GM18505 (cell line): Measurements from ENCODE around the gene MON1A.
"Not testable (repeated sequence)": the region's sequence is repeated elsewhere in the genome, so short reads cannot be mapped to it uniquely, and the experiment has no call there.

ENCODE experiments used
- ATAC-seq: cut with Tn5 transposase; IDR thresholded peaks from one replicate; pipeline ENCODE4 v1.9.1; 2021; ENCODE audit not compliant: unreplicated experiment
- POLR2A ChIP-seq: IDR thresholded peaks from 4 replicates; pipeline ENCODE4 v1.6.1; 2011; ENCODE audit warnings: borderline replicate concordance; ENCODE audit not compliant: insufficient read depth, insufficient read length; ENCODE audit errors: extremely low read depth

The MON1A gene

DNA sequence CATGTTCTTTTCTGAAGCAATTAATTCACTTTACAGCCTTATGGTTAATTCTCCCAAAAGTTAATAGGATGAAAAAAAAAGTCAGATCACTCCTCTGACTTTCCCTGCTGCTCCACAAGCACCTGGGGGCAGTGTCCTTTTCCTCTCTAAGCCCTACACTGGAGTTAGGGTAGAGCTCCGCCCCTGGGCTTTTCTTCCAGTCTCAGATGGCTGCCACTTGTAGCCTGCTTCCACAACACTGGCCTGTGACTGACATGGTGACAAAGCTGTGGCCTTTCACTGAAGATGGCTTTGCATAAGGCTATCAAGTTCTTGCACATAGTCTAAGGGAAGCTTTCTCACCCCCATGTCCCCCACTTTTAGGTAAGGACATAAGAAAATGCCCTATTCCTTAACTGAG, 1.3 kb upstream of the MON1A start:
- TF ChIP-seq POLR2A = no peak
- ATAC-seq = no peak

DNA sequence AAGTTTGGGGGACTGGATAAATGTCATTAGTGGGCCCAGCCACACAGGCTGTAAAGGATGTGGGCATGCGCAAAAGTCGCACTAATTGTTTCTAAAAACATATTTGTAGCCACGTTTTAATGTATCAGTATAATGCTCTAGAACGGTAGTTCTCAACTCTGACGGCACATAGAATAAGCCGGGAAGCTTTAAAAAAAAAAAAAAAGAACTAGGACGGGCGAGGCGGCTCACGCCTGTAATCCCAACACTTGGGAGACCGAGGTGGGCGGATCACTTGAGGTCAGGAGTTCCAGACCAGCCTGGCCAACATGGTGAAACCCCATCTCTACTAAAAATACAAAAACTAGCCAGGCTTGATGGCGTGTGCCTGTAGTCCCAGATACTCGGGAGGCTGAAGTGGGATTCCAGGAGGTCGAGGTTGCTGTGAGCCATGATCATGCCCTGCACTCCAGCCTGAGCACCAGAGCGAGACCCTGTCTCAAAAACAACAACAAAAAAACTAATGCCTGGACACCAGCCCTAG, 618 bp upstream of the MON1A start:
- TF ChIP-seq POLR2A = no peak
- ATAC-seq = no peak

DNA sequence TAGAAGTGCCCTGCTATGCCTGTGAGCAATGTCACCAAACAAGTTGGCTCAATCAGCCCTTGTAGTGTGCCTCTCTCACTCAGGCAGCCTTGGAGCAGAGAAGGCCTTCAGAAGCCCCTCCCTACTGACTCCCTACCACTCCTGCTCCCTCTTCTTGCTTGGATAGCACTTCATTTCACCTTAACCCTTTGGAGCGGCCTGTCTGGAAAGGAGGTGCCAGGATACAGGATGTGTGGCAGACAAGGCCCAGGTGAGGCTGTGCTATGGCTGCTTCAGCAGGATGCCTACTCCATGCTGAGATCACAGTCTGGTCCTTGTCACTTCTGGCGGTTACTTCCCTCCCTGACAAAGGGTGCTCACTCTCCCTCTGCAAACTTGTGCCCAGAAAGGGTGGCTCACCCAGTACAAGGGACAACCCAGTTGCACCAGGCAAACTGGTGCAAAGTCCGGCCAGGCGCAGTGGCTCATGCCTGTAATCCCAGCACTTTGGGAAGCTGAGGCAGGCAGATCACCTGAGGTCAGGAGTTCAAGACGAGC, 1.1 kb downstream of the MON1A start:
- TF ChIP-seq POLR2A = no peak
- ATAC-seq = no peak

DNA sequence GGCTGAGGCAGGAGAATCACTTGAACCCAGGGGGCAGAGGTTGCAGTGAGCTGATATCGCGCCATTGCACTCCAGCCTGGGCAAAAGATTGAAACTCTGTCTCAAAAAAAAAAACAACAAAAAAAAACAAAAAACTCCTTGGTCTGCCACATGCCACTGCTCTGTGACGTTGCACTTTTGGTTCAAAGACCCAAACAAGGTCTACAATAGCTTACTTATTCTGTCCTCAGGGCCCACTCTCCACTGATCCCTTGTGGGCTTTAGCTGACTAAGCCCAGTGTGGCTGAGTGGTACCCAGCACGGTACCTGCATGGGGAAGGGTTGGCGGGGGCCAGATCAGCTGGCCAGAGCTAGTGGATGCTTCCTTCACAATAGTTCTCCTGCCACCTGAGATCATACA, 1.8 kb downstream of the MON1A start:
- no peak for ATAC-seq
- no peak for TF ChIP-seq POLR2A

DNA sequence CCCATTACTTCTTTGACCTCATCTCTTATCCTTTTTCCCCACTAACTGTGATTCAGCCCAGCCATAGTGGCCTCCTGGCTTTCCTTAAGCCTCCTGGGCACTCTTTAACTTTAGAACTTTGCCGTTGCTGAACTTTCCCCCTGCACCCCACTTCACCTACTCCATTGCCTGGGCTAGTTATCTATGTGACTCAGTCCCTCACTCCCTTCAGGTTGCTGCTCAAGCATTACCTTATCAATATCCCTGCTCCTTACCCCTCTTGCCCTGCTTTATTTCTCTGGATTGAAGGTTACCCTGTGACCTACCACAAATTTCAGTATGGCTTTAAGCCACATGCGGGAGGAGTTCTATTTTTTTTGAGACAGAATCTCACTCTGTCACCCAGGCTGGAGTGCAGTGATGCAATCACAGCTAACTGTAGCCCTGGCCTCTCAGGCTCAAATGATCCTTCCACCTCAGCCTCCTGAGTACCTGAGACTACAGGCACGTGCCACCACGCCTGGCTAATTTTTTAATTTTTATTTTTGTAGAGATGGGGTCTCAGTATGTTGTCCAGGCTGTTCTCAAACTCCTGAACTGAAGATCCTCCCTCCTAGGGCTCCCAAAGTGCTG, 3.4 kb downstream of the MON1A start:
- no peak for TF ChIP-seq POLR2A
- ATAC-seq = no peak

DNA sequence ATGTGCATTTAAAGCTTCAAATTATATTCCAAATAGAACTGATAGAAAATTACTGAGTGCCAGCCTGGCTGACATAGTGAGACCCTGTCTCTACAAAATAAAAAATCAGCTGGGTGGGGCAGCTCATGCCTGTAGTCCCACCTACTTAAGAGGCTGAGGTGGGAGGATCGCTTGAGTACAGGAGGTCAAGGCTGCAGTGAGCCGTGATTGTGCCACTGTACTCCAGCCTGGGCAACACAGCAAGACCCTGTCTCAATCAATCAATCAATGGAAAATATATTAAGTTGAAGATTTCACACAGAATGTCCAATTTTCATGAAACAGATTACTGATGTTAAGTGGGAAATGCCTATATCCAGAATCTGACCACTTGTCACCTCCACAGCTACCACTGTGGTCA, 4.1 kb downstream of the MON1A start:
- ATAC-seq = no peak

DNA sequence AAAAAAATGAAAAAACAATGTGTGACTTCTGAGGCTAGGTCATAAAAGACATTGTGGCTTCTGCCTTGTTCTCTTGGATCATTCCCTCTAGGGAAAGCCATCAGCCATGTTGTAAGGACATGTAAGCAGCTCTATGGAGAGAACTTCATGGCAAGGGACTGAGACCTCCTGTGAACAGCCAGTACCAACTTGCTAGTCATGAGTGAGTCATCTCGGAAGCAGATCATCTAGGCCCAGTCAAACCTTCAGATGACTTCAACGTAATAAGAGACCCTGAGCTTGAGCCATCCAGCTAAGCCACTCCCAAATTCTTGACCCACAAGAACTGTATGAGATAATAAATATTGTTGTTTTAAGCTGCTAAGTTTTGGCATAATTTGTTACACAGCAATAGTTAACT, 4.9 kb downstream of the MON1A start:
- no peak for ATAC-seq
- no peak for TF ChIP-seq POLR2A

More for the DNA sequence above, 4.1 kb downstream of the MON1A start:
- TF ChIP-seq POLR2A = no peak

DNA sequence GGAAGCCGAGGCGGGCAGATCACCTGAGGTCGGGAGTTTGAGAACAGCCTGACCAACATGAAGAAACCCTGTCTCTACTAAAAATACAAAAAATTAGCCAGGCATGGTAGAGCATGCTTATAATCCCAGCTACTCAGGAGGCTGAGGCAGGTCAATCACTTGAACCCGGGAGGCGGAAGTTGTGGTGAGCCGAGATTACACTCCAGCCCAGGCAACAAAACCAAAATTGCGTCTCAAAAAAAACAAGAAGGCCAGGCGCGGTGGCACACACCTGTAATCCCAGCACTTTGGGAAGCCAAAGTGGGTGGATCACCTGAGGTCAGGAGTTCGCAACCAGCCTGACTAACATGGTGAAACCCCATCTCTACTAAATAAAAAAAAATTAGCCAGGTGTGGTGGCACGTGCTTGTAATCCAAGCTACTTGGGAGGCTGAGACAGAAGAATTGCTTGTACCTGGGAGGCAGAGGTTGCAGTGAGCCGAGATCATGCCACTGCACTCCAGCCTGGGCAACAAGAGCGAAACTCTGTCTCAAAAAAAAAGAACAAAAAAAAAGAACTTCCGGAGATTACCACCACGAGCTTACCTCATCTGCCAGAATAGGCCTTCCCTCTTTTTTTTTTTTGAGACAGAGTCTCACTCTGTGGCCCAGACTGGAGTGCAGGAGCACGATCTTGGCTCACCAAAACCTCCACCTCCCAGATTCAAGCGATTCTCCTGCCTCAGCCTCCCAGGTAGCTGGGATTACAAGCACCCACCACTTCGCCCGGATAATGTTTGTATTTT, 11.6 kb downstream of the MON1A start:
- ATAC-seq = not testable (repeated sequence)

DNA sequence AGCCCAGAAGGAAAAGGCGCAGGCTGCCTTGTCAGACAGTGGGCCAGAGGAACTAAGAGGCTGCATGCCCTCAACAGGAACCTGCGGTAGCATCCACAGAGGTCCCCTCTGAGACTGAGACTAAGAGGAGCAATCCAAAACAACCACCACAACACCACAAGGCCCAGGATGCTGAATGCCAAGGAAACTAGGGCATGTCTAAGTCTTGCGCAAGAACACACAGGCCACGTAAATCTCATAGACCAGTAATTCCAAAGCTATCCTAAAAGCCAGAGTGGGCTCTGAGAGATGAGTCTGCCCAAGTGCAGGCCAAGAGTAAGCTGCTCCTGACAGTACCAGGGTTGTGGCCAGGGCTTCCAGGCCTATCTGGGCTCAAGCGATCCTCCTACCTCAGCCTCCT, 12.9 kb downstream of the MON1A start:
- no peak for TF ChIP-seq POLR2A
- no peak for ATAC-seq

DNA sequence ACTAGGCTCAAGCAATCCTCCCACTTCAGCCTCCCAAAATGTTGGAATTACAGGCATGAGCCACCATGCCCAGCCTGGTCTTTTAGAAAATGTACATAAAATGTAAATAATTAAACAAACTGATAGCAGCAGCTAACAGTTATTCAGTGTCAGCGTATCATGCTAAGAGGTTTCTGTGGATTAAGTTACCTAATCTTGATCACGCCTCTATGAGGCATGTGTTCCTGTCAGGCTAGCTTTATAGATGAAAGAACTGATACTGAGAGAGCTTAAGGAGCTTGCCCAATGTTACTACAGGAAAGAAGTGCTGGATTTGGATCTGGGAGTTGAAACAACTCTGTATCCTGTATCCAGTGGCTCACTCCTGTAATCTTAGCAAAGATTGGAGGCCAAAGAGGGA, 14.7 kb downstream of the MON1A start:
- no peak for ATAC-seq

DNA sequence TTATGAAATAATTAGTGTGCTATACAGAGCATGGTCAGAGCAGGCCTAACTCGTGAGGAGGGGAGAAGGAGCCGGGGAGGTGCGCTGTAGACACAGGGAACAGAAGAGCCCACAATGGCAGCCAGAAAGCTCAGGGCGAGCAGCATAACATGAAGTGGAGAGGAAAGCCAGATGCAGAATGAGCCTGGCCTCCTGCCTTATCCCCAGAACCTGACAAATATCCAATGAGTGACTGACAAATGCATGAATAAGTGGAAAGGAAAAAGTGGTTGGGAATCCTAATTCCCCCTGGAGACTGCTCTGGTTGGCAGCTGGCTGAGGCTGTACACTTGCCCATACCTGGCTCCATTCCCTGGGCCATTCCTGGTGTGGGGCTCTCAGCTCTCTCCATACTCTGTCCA, 16.7 kb downstream of the MON1A start:
- no peak for TF ChIP-seq POLR2A
- no peak for ATAC-seq

More for the DNA sequence above, 14.7 kb downstream of the MON1A start:
- no peak for TF ChIP-seq POLR2A

DNA sequence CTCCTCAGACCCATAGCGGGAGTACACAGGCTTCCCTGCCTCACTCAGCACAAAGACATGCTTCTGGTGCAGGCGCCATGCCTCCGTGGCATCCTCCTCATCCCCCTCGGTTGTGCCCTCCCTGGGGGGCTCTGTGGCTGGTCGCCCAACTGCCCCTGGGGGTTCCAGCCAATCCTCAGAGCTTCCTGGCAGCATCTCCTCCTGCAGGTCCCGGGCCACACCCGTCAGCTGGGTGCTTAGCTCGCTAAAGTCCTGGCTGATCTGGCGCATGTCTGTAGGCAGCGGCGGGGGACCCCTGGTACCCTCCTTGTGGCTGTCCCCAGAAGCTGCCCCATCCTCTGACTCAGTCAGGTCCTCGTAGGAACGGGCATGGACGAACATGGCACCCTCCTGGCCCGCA, 18.0 kb downstream of the MON1A start:
- no peak for TF ChIP-seq POLR2A
- ATAC-seq = no peak

DNA sequence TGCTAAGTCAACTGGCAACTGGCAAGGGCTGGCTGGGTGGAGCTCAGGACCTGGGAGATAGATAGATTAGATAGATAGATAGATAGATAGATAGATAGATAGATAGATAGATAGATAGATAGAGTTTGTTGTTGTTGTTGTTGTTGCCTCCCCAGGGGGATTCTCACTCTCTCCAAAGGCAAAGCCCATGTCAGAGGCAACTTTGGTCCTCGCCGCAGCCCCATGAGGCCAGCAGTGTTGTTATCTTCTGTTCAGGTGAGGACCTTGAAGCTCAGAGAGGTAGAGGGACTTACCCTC, 18.5 kb downstream of the MON1A start:
- no peak for ATAC-seq
- no peak for TF ChIP-seq POLR2A

DNA sequence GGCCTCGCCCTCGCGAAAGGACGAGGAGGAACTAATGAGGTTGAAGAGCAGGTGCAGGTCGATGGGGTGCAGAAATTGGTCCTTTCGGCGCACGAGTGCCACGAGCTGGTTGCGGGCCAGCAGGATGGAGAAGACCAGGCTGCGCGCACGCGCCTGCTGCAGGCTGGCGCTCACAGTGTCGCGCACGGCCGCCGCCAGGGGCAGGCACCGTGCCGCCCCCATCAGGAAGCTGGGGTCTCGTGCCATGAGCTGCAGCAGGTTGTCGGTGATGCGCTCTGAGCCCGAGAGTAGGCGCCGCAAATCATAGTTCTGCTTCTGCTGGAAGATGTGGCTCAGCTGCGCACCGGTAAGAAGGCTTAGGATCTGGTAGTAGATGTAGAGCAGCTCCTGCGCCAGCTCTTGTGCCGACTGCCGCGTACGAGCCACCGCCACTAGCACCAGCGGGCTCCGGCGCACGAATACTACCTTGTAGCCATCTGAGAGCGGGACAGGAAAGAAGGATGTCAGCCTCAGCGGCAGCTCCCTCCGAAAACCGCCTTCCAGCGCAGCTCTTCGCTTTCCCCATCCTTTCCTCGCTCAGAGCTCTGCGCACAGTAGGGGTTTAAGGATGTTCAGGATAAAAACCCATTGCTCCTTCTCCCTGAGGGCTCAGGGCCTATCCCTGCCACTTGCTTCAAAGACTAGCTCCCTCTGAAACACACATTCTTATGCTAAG, 19.0 kb downstream of the MON1A start:
- no peak for TF ChIP-seq POLR2A
- no peak for ATAC-seq
